HG03025 (cell line): Measurements from ENCODE around the gene KCNJ4.

Source experiments
- ATAC-seq: cut with Tn5 transposase; IDR thresholded peaks from one replicate; pipeline ENCODE4 v1.9.1; 2021; ENCODE audit warnings: mild to moderate bottlenecking, moderate library complexity; ENCODE audit not compliant: unreplicated experiment, low FRiP score

Gene KCNJ4

GRCh38 chr22:38435965-38436364 lies 19.0 kb downstream of the KCNJ4 start:
- no peak for ATAC-seq

GRCh38 chr22:38435010-38435409 lies 20.0 kb downstream of the KCNJ4 start:
- ATAC-seq, result no peak

GRCh38 chr22:38433871-38434270 lies 21.1 kb downstream of the KCNJ4 start:
- no peak for ATAC-seq

GRCh38 chr22:38432264-38432663 lies 22.7 kb downstream of the KCNJ4 start:
- ATAC-seq, result no peak

GRCh38 chr22:38431266-38432010 lies 23.6 kb downstream of the KCNJ4 start:
- ATAC-seq, result no peak

- ATAC-seq, result no peak
Observed at GRCh38 chr22:38429499-38430068, 25.4 kb downstream of the KCNJ4 start.

GRCh38 chr22:38428714-38429113 lies 26.3 kb downstream of the KCNJ4 start:
- ATAC-seq, result no peak

GRCh38 chr22:38427940-38428339 lies 27.1 kb downstream of the KCNJ4 start:
- no peak for ATAC-seq

GRCh38 chr22:38427465-38427864 lies 27.5 kb downstream of the KCNJ4 start:
- no peak for ATAC-seq

- no peak for ATAC-seq
Observed at GRCh38 chr22:38426628-38427027, 28.4 kb downstream of the KCNJ4 start.

GRCh38 chr22:38424525-38425080 lies 30.4 kb downstream of the KCNJ4 start:
- ATAC-seq, result no peak

- no peak for ATAC-seq
Observed at GRCh38 chr22:38423512-38424503, 31.2 kb downstream of the KCNJ4 start.

- no peak for ATAC-seq
Observed at GRCh38 chr22:38422611-38423511, 32.1 kb downstream of the KCNJ4 start.

- ATAC-seq, result no peak
Observed at GRCh38 chr22:38420734-38421133, 34.3 kb downstream of the KCNJ4 start.

- no peak for ATAC-seq
Observed at GRCh38 chr22:38419858-38420160, 35.2 kb downstream of the KCNJ4 start.

GRCh38 chr22:38419121-38419857 lies 35.7 kb downstream of the KCNJ4 start:
- ATAC-seq, result no peak

- no peak for ATAC-seq
Observed at GRCh38 chr22:38418589-38418988, 36.4 kb downstream of the KCNJ4 start.

- ATAC-seq, result no peak
Observed at GRCh38 chr22:38417252-38418060, 37.5 kb downstream of the KCNJ4 start.
